Raji (cell line): ENCODE data around the gene TMIGD3.

ENCODE experiments used
- POLR2A ChIP-seq: IDR thresholded peaks from 2 replicates; pipeline ENCODE4 v1.6.1; 2011; ENCODE audit warnings: low read depth, low read length, control low read depth; ENCODE audit not compliant: insufficient read depth

The TMIGD3 gene

GRCh38 chr1:111468717-111469100 is 34.7 kb downstream of the TMIGD3 start:
- no peak for TF ChIP-seq POLR2A

DNA sequence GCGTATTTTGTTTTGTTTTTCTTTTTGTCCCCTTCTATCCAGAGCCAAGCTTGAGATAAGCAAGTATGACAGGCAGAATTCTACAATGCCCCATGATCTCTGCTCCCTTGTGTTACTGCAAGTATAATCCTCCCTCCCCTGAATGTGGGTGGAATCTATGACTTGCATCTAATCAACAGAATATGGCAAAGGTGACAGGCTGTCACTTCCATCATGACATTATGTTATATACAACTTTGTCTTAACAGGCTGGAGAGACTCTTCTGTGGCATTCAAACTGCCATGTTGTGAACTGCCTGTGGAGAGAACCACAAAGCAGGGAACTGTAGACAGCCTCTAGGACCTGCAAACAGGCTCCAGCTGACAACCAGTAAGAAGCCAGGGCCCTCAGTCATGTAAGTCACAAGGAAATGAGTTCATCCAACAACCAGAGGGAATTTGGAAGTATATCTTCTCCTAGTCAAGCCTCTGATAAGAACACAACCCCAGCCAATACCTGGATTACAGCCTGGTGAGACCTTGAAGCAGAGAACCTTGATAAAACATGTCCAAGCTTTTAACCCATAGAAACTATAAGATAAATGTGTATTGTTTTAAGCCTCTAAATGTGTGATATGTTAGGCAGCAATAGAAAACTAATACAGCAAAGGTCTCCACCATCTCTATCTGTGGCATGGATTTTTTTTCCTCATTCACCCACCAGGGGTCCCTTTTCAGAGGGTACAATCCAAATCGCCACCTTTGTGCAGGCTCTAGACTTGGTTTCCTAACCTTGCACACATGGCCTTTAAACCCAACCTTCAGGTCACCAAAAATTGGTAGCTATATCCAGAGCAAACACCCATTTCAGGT is 35.3 kb downstream of the TMIGD3 start:
- no peak for TF ChIP-seq POLR2A

- no peak for TF ChIP-seq POLR2A
These were observed 37.0 kb downstream of the TMIGD3 start for GRCh38 chr1:111466480-111466879.

DNA sequence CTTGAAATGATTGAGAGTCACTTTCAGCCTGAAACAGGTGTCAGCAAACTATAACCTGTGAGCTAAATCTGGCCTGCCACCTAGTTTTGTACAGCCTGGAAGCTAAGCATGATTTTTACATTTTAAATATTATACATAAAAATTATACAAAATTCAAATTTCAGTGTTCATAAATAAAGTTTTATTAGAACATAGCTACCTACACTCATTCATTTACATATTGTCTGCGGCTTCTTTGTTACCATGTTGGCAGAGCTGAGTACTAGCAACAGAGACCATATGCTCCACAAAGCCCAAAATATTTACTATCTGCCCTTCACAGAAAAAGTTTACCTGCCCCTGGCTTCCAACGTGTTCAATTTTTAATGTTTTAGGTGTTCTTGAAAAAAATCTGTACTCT is 37.7 kb downstream of the TMIGD3 start:
- TF ChIP-seq POLR2A, result no peak

DNA sequence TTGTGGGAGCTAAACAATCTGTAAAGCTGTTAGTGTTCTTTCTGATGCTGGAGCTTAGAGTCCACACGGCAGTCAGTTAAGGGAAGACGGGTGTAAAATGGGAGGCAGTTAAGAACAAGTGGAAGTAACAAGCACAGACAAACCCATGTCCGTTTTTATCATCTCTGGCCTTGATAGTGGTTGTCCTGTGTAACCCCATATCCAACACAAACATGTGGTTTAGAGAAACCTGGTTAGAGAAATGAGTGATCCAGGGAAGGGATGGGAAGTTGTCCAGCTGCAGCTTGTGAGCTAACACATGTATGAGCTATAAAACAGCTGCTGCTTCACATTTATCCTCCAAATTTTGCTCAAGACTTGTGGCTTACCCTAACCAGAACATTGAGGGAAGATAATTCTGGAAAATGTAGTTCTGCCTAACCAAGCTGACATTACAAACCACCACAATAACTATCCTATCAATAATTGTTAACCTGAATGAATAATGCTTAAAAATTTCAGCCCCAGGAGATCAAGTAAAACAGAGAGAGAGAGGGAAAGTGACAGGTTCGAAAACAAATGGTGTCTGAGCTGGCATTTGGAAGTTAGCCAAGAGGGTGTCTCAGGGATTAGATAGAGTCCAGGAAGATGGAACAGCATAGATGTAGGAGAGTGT is 40.3 kb downstream of the TMIGD3 start:
- TF ChIP-seq POLR2A, result no peak

DNA sequence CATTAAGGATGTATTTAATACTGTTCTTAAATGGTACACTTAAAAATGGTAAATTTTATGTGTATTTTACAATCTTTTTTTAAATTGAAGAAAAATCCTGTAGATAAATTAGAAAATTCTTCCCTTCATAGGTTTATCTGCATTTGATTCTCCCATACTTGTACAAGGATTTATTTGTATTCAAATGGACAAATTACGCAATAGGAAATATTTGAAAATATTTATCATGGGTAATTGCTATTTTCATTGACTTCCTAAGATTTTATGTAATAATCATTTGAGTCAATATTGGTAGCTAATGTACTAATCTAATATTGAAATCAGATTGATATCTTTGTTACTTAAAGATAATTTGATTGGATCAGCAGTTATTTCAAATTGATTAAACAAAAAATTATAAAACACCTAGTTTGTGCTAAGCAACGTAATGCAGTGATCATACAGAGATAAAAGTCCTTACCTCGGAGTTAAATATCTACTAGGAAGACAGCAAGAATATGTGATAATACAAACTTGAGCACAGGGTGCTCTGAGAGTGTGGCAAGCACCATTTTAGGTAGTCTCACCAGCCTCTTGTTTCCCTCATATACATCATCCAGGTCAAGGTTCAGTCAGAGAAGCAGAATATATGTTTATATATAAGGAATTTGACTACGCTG is 40.9 kb downstream of the TMIGD3 start:
- TF ChIP-seq POLR2A, result no peak

- no peak for TF ChIP-seq POLR2A
These were observed 41.7 kb downstream of the TMIGD3 start for GRCh38 chr1:111461765-111462164.

- TF ChIP-seq POLR2A, result no peak
These were observed 47.8 kb downstream of the TMIGD3 start for GRCh38 chr1:111455642-111456031.

DNA sequence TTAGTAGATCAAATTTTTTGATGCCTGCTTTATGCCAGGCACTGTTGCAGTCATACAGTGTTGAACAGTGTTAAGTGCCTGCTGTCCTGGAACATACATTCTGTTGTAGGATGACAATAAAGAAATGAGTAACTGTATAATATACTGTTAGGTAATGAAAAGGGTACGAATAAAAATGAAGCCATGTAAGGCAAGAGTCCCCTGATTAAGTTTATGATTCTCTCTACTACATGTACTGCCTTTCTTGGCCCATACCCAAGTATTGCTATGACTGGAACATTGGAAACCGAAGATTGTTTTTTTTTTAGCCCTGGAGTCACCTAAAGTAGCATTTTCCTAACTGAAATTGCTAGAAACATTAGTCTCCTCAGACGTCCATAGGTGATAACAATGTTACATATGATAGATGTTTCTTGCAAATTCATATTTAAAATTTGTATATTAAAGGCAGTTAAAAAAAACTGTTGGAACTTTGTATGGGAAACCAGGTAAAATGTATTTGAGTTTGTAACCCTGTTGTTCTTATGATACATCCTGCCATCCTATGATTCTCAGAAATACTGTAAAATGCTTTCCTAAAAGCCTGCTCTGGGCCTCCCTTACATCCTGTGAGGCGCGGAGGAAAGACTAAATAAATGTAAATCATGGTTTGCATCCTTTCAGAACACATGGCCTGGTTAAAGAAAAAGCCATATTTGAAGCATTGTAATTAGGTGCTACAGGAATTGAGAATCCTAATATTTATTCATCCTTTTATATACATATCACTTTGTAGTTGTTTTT is 48.4 kb downstream of the TMIGD3 start:
- no peak for TF ChIP-seq POLR2A

- no peak for TF ChIP-seq POLR2A
These were observed 49.7 kb downstream of the TMIGD3 start for GRCh38 chr1:111453706-111454105.

DNA sequence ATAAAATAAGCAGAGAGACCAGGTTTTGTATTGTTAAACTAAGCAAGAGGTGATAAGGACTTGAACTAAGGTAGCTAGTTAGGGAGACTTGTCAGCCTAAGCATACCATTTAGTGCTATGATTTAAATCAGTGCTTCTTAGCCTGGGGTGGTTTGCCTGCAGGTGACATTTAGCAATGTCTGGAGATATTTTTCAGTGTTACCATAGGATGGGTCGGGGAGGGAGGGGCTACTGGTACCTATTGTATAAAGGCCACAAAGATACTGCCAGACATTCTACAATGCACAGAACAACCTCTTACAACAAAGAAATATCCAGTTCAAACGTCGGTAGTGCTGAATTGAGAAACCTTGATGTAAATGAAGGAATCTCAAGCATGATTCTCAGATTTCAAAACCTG is 50.9 kb downstream of the TMIGD3 start:
- TF ChIP-seq POLR2A, result no peak

GRCh38 chr1:111450185-111450584 is 53.2 kb downstream of the TMIGD3 start:
- no peak for TF ChIP-seq POLR2A

GRCh38 chr1:111449703-111450017 is 53.8 kb downstream of the TMIGD3 start:
- TF ChIP-seq POLR2A, result no peak

GRCh38 chr1:111448918-111449702 is 54.3 kb downstream of the TMIGD3 start, which contains the start of the genes ATP5PB and WDR77:
Gene ATP5PB, plus strand, starts transcription at chr1:111449464. Its CDS starts 78 bp downstream, at chr1:111449542.
Gene WDR77, minus strand, starts transcription at chr1:111449256. Its CDS starts 87 bp downstream, at chr1:111449169.
- peak; percentile 74 for TF ChIP-seq POLR2A

DNA sequence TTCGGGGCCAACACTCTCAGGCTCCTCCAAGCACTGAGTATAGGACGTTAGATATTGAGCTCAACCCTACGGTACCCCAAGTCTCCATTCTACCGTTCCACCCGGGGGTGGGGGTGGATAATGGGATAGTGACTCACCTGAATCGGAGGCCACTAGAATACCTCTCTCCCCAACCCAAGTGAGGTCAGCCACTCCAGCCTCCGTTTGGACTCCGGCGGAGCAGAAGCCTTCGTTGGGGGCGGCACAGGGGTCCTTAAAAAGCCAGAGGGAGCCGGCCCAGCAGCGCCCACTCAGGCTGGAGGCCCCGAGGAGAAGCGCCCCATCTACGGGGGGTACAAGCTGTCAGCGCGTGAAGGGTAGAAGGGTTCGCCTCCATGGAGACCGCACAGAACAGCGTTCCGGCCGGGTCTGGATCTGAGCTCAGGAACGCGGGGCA is 54.9 kb downstream of the TMIGD3 start:
- no peak for TF ChIP-seq POLR2A
